IMR-90 (cell line): Measurements from ENCODE around the gene PTPRU. TPM values are rescaled to one million over a fixed set of nuclear protein-coding genes. Genes with fewer than 3 reads are reported as not detected.

Experiments
- ATAC-seq: fragments of 200-7000 bp; cut with Tn5 transposase; 2 replicates; pipeline ENCODE4 v1.9.1; 2020; ENCODE audit warnings: low read depth, mild to moderate bottlenecking, moderate library complexity
- BruUV-seq: library from RNA; stranded (reverse); fragments of 400-500 nt; replicated peaks from 2 replicates; lab custom pipeline; 2021; lab: Mats Ljungman, UMichigan
- CTCF ChIA-PET: fragments of 300-600 bp; formaldehyde crosslinking; extraction: SDS; loops from one replicate; lab custom pipeline; 2021; ENCODE audit warnings: antibody characterized with exemption; lab: Yijun Ruan, JAX
- POLR2A ChIA-PET: fragments of 300-600 bp; sonication (Branson Sonifier 250); formaldehyde crosslinking; loops from one replicate; lab custom pipeline; 2022; ENCODE audit warnings: antibody characterized with exemption; ENCODE audit not compliant: unreplicated experiment; lab: Charles Lee
- DNase-seq: peaks from one replicate; pipeline ENCODE4 v3.0.0; 2013
- H2AFZ ChIP-seq: replicated peaks from 2 replicates; pipeline ENCODE3; 2013; ENCODE audit warnings: low read length, mild to moderate bottlenecking; ENCODE audit not compliant: poor library complexity
- H2AK5ac ChIP-seq: 2 replicates; pipeline ENCODE4 v1.6.1; 2013; ENCODE audit warnings: low read depth, low read length, inconsistent platforms
- H2AK9ac ChIP-seq: replicated peaks from 2 replicates; pipeline ENCODE3; 2013; ENCODE audit warnings: mild to moderate bottlenecking, low read depth, low read length, moderate library complexity; ENCODE audit not compliant: poor library complexity
- H2BK120ac ChIP-seq: 2 replicates; pipeline ENCODE4 v1.6.1; 2013; ENCODE audit warnings: low read depth, low read length, inconsistent platforms
- H2BK15ac ChIP-seq: 3 replicates; pipeline ENCODE4 v1.6.1; 2013; ENCODE audit warnings: low read depth, low read length, inconsistent platforms
- H2BK20ac ChIP-seq: 2 replicates; pipeline ENCODE4 v1.6.1; 2013; ENCODE audit warnings: low read depth, mild to moderate bottlenecking, inconsistent platforms, low read length, moderate library complexity
- H2BK5ac ChIP-seq: 2 replicates; pipeline ENCODE4 v1.6.1; 2013; ENCODE audit warnings: mild to moderate bottlenecking, low read depth, low read length, inconsistent platforms; ENCODE audit not compliant: poor library complexity, severe bottlenecking
- H3K14ac ChIP-seq: replicated peaks from 2 replicates; pipeline ENCODE4 v1.6.1; 2013; ENCODE audit warnings: low read depth, low read length, inconsistent platforms
- H3K18ac ChIP-seq: 2 replicates; pipeline ENCODE4 v1.6.1; 2013; ENCODE audit warnings: low read depth, low read length, control low read depth
- H3K23ac ChIP-seq: 2 replicates; pipeline ENCODE4 v1.6.1; 2013; ENCODE audit warnings: low read depth, low read length, inconsistent platforms
- H3K27ac ChIP-seq: 2 replicates; pipeline ENCODE4 v1.5.1; 2013; ENCODE audit warnings: mild to moderate bottlenecking, control low read depth, low read length; ENCODE audit not compliant: insufficient read depth
- H3K27me3 ChIP-seq: 2 replicates; pipeline ENCODE4 v1.6.1; 2013; ENCODE audit warnings: low read length; ENCODE audit not compliant: control insufficient read depth, insufficient read depth
- H3K36me3 ChIP-seq: 2 replicates; pipeline ENCODE4 v1.6.1; 2013; ENCODE audit warnings: low read length, mixed read lengths; ENCODE audit not compliant: control insufficient read depth, insufficient read depth
- H3K4ac ChIP-seq: 2 replicates; pipeline ENCODE4 v1.6.1; 2013; ENCODE audit warnings: low read depth, low read length, inconsistent platforms
- H3K4me1 ChIP-seq: 2 replicates; pipeline ENCODE4 v1.6.1; 2013; ENCODE audit warnings: low read length, mixed read lengths; ENCODE audit not compliant: control insufficient read depth, insufficient read depth
- H3K4me2 ChIP-seq: 2 replicates; pipeline ENCODE4 v1.6.1; 2013; ENCODE audit warnings: low read depth, mild to moderate bottlenecking, control low read depth, low read length, moderate library complexity
- H3K4me3 ChIP-seq: 2 replicates; pipeline ENCODE4 v1.5.1; 2013; ENCODE audit warnings: low read depth, mild to moderate bottlenecking, control low read depth, low read length, moderate library complexity; ENCODE audit not compliant: insufficient read depth
- H3K56ac ChIP-seq: 2 replicates; pipeline ENCODE4 v1.6.1; 2013; ENCODE audit warnings: low read length, inconsistent platforms; ENCODE audit not compliant: insufficient read depth; ENCODE audit errors: extremely low read depth
- H3K79me1 ChIP-seq, 2 experiments: 2 replicates each; pipeline ENCODE4 v1.6.1; 2013; ENCODE audit warnings: low read length in 2 of 2, inconsistent platforms in 1 of 2, low read depth in 1 of 2
- H3K9ac ChIP-seq: 2 replicates; pipeline ENCODE4 v1.6.1; 2013; ENCODE audit warnings: low read depth, low read length, control low read depth
- H3K9me1 ChIP-seq: 2 replicates; pipeline ENCODE4 v1.6.1; 2013; ENCODE audit warnings: low read length, inconsistent platforms; ENCODE audit not compliant: insufficient read depth
- H3K9me3 ChIP-seq: 2 replicates; pipeline ENCODE4 v1.6.1; 2013; ENCODE audit warnings: low read length; ENCODE audit not compliant: control insufficient read depth, insufficient read depth
- H4K20me1 ChIP-seq: 2 replicates; pipeline ENCODE4 v1.6.1; 2013; ENCODE audit warnings: low read length, inconsistent platforms; ENCODE audit not compliant: insufficient read depth
- H4K5ac ChIP-seq: 2 replicates; pipeline ENCODE4 v1.6.1; 2013; ENCODE audit warnings: mild to moderate bottlenecking, low read depth, low read length, control low read depth
- H4K8ac ChIP-seq, 2 experiments: 2 replicates each; pipeline ENCODE4 v1.6.1; 2013; ENCODE audit warnings: low read depth in 2 of 2, low read length in 2 of 2, control low read depth in 1 of 2, inconsistent platforms in 1 of 2
- H4K91ac ChIP-seq: 2 replicates; pipeline ENCODE4 v1.6.1; 2013; ENCODE audit warnings: low read depth, low read length, inconsistent platforms; ENCODE audit not compliant: insufficient read depth
- BHLHE40 ChIP-seq: fragments of 150-350 bp; IDR thresholded peaks from 2 replicates; pipeline ENCODE4 v1.6.1; 2016; ENCODE audit warnings: mild to moderate bottlenecking, low read depth, low read length
- CEBPB ChIP-seq: IDR thresholded peaks from 2 replicates; pipeline ENCODE4 v1.6.1; 2012; ENCODE audit warnings: low read depth, low read length, improper control_type of control experiment
- CHD1 ChIP-seq: IDR thresholded peaks from 2 replicates; pipeline ENCODE4 v1.6.1; 2012; ENCODE audit warnings: low read depth, low read length, improper control_type of control experiment
- ELK1 ChIP-seq: fragments of 150-350 bp; IDR thresholded peaks from 2 replicates; pipeline ENCODE4 v1.6.1; 2016; ENCODE audit warnings: low read depth, mild to moderate bottlenecking, low read length, moderate library complexity, borderline replicate concordance
- FOS ChIP-seq: fragments of 150-350 bp; IDR thresholded peaks from 2 replicates; pipeline ENCODE4 v1.6.1; 2016; ENCODE audit warnings: low read depth, low read length
- MAFK ChIP-seq: IDR thresholded peaks from 2 replicates; pipeline ENCODE4 v1.6.1; 2012; ENCODE audit warnings: low read depth, low read length, improper control_type of control experiment
- MAZ ChIP-seq: IDR thresholded peaks from 2 replicates; pipeline ENCODE4 v1.6.1; 2012; ENCODE audit warnings: low read depth, mild to moderate bottlenecking, low read length, improper control_type of control experiment, moderate library complexity, borderline replicate concordance
- MXI1 ChIP-seq: IDR thresholded peaks from 2 replicates; pipeline ENCODE4 v1.6.1; 2012; ENCODE audit warnings: low read depth, mild to moderate bottlenecking, low read length, moderate library complexity, borderline replicate concordance
- NFE2L2 ChIP-seq: fragments of 150-350 bp; IDR thresholded peaks from 2 replicates; pipeline ENCODE4 v1.6.1; 2016; ENCODE audit warnings: low read depth, mild to moderate bottlenecking, low read length
- POLR2A ChIP-seq: IDR thresholded peaks from 2 replicates; pipeline ENCODE4 v1.6.1; 2012; ENCODE audit warnings: mild to moderate bottlenecking, low read depth, low read length
- RAD21 ChIP-seq: IDR thresholded peaks from 2 replicates; pipeline ENCODE4 v1.6.1; 2012; ENCODE audit warnings: low read length, improper control_type of control experiment
- RCOR1 ChIP-seq: IDR thresholded peaks from 2 replicates; pipeline ENCODE4 v1.6.1; 2012; ENCODE audit warnings: mild to moderate bottlenecking, low read length, improper control_type of control experiment; ENCODE audit not compliant: insufficient replicate concordance
- RFX5 ChIP-seq: IDR thresholded peaks from 2 replicates; pipeline ENCODE4 v1.8.0; 2012; ENCODE audit warnings: low read depth, mild to moderate bottlenecking, low read length, moderate library complexity
- SMC3 ChIP-seq: fragments of 150-350 bp; IDR thresholded peaks from 2 replicates; pipeline ENCODE4 v1.6.1; 2016; ENCODE audit warnings: low read depth, mild to moderate bottlenecking, antibody characterized with exemption, low read length, moderate library complexity
- WGBS, 2 experiments: methylation state at CpG; one replicate each; pipeline versions ENCODE4 v1.1.5 to v1.1.7; 2013; ENCODE audit warnings: missing lambda C conversion rate in 2 of 2; ENCODE audit not compliant: insufficient read length in 1 of 2; ENCODE audit errors: extremely low coverage in 2 of 2; 5-methylcytosine and 5-hydroxymethylcytosine counted together
- dilution Hi-C: fragments of 300-500 bp; cut with HindIII; formaldehyde crosslinking; loops from one replicate; pipeline ENCODE4 v1.14.3; 2018; ENCODE audit warnings: low sequenced_read_pairs; ENCODE audit not compliant: unreplicated experiment
- in situ Hi-C: fragments of 300-500 bp; cut with MboI; formaldehyde crosslinking; loops from 3 replicates; pipeline ENCODE4 v1.14.3; 2019; ENCODE audit warnings: low sequenced_read_pairs, inconsistent platforms, mixed read lengths
- intact Hi-C: fragments of 100-400 bp; cut with micrococcal nuclease; formaldehyde crosslinking; loops from 2 replicates; pipeline ENCODE4 v1.10.0; 2022
- polyA plus RNA-seq, 3 experiments: library from polyadenylated mRNA; depleted of rRNA; stranded (reverse); fragments of >200 nt; gene quantifications; 2 replicates each; pipeline ENCODE4 v1.2.3, GENCODE V29; 2012; ENCODE audit warnings: low replicate concordance in 1 of 3
- total RNA-seq: library from RNA; depleted of rRNA; stranded (reverse); fragments of >200 nt; gene quantifications from 2 replicates; pipeline ENCODE4 v1.2.3, GENCODE V29; 2012
- TF ChIP-seq, protein P1 (sequence below): fragments of 150-350 bp; IDR thresholded peaks from 2 replicates; pipeline ENCODE4 v1.6.1; 2017; ENCODE audit warnings: mild to moderate bottlenecking, antibody characterized with exemption, low read length, low read depth
- TF ChIP-seq, protein P2 (sequence below): conservative IDR thresholded peaks from 2 replicates; pipeline ENCODE4 v1.5.1; 2012; ENCODE audit warnings: mild to moderate bottlenecking, low read depth, low read length, improper control_type of control experiment

The PTPRU gene
- total and polyA plus RNA-seq, 2 of the 4 experiments (the other 2 are of a cell fraction): 7.0 to 10.7 TPM

DNA sequence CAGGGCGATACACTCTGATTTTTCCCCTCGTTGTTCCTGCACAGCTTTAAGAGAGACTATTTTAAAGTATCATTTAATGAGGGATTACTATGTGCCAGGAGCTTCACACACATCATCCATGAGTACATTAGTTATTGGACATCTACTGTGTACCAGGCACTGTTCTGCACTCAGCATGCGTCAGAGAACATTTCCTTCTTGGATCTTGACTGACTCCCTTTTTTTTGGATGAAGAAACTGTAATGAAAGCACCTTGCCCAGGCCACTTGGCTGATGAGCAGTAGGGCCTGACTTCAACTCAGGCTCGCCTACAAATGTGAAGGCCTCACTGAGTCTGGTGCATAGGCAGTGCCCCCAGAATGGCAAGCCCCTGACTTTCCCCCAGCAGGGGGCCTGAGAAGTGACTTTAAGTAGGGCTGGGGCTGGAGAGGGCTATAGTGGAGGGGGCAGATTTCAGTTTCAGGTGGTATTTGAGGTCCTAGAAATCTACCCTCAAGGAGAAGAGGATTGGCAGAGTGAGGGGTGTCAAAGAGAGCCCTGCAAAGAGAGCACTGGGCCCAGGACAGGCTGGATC is 50.0 kb downstream of the PTPRU start:
- Histone ChIP-seq H2AK5ac (no peak overlapping the region), H2AK9ac (no peak overlapping the region), H2BK120ac (no peak overlapping the region), H3K4me2 (no peak overlapping the region), H3K4ac (no peak overlapping the region), H2BK15ac (no peak overlapping the region), H4K5ac (no peak overlapping the region), H2AFZ (no peak overlapping the region), H3K9me3 (no peaks in the 10 kb centered on the region), H3K4me3 (no peak overlapping the region), H3K14ac (no peak overlapping the region), H3K79me1 (no peaks in the 10 kb centered on the region), H3K27me3 (no peaks in the 10 kb centered on the region), H4K8ac (no peak overlapping the region), H3K56ac (no peak overlapping the region), H3K36me3 (no peaks in the 10 kb centered on the region; the same call in 1 of the 2 replicates), H4K91ac (no peak overlapping the region), H2BK5ac (no peak overlapping the region), H3K18ac (no peak overlapping the region), H3K9me1 (no peaks in the 10 kb centered on the region), H3K4me1 (peaks cover 7% of the 10 kb centered on the region), H3K27ac (no peak overlapping the region), H2BK20ac (no peak overlapping the region), H3K9ac (no peak overlapping the region), H3K23ac (no peak overlapping the region), H4K20me1 (no peaks in the 10 kb centered on the region)
- POLR2A ChIA-PET: no interaction called here
- CTCF ChIA-PET: no interaction called here
- ATAC-seq: no peak
- in situ Hi-C loops (no loop called here), intact Hi-C loops (no loop called here), dilution Hi-C loops (no loop called here)
- no TSS peak for BruUV-seq
- no peak for DNase-seq
- TF ChIP-seq BHLHE40: no peak
- no peak for TF ChIP-seq MAZ
- TF ChIP-seq, protein P1, sequence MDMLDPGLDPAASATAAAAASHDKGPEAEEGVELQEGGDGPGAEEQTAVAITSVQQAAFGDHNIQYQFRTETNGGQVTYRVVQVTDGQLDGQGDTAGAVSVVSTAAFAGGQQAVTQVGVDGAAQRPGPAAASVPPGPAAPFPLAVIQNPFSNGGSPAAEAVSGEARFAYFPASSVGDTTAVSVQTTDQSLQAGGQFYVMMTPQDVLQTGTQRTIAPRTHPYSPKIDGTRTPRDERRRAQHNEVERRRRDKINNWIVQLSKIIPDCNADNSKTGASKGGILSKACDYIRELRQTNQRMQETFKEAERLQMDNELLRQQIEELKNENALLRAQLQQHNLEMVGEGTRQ: no peak
- TF ChIP-seq CHD1: no peak
- no peak for TF ChIP-seq POLR2A
- no peak for TF ChIP-seq RAD21
- TF ChIP-seq, protein P2, sequence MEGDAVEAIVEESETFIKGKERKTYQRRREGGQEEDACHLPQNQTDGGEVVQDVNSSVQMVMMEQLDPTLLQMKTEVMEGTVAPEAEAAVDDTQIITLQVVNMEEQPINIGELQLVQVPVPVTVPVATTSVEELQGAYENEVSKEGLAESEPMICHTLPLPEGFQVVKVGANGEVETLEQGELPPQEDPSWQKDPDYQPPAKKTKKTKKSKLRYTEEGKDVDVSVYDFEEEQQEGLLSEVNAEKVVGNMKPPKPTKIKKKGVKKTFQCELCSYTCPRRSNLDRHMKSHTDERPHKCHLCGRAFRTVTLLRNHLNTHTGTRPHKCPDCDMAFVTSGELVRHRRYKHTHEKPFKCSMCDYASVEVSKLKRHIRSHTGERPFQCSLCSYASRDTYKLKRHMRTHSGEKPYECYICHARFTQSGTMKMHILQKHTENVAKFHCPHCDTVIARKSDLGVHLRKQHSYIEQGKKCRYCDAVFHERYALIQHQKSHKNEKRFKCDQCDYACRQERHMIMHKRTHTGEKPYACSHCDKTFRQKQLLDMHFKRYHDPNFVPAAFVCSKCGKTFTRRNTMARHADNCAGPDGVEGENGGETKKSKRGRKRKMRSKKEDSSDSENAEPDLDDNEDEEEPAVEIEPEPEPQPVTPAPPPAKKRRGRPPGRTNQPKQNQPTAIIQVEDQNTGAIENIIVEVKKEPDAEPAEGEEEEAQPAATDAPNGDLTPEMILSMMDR: no peak
- TF ChIP-seq SMC3: no peak
- TF ChIP-seq ELK1: no peak
- TF ChIP-seq CEBPB: no peak
- no peak for TF ChIP-seq MXI1
- no peak for TF ChIP-seq FOS
- no peak for TF ChIP-seq RCOR1
- TF ChIP-seq MAFK: no peak
- no peak for TF ChIP-seq NFE2L2
- TF ChIP-seq RFX5: no peak
- WGBS, 2 experiments: 100% methylated on average over 1 of the region's 4 CpGs; no CpG with 5 or more reads in 1 of the 2 experiments
